Lower lobe of right lung (tissue), 2 donors: ENCODE results near the gene DIP2B. TPM values are rescaled to one million over a fixed set of nuclear protein-coding genes. Genes with fewer than 3 reads are reported as not detected.

ENCODE experiments used
- ATAC-seq, 2 donors: fragments of 200-7000 bp; cut with Tn5 transposase; one replicate each; pipeline ENCODE4 v1.9.1; 2020 to 2022; ENCODE audit warnings: mild to moderate bottlenecking in 2 of 2, moderate library complexity in 2 of 2
- DNase-seq: peaks from one replicate; pipeline ENCODE4 v3.0.0-alpha.2; 2020
- H3K27ac ChIP-seq: fragments of 200-600 bp; one replicate; pipeline ENCODE4 v1.8.0; 2022
- H3K27me3 ChIP-seq: fragments of 200-600 bp; one replicate; pipeline ENCODE4 v1.8.0; 2022; ENCODE audit warnings: low read depth
- H3K36me3 ChIP-seq: fragments of 200-600 bp; one replicate; pipeline ENCODE4 v1.8.0; 2022; ENCODE audit warnings: mild to moderate bottlenecking
- H3K4me1 ChIP-seq: fragments of 200-600 bp; one replicate; pipeline ENCODE4 v1.8.0; 2022
- H3K4me3 ChIP-seq: fragments of 200-600 bp; one replicate; pipeline ENCODE4 v1.8.0; 2022; ENCODE audit warnings: mild to moderate bottlenecking
- H3K9me3 ChIP-seq: fragments of 200-600 bp; one replicate; pipeline ENCODE4 v1.8.0; 2022
- CTCF ChIP-seq: fragments of 200-600 bp; IDR thresholded peaks from one replicate; pipeline ENCODE4 v1.8.0; 2022; ENCODE audit warnings: antibody characterized with exemption, mild to moderate bottlenecking
- intact Hi-C: fragments of 100-400 bp; cut with DNase I; formaldehyde crosslinking; loops from one replicate; pipeline ENCODE4 v1.11.0; 2022
- total RNA-seq: library from RNA; stranded (reverse); fragmentation: NEBNext Ultra II Directional; extraction: Animal tissue kit (Norgen Biotek cat#: 25700); gene quantifications from one replicate; pipeline ENCODE4 v1.2.1, GENCODE V29; 2021
- donor health status: DM: no; HTN: yes; CAD: no; lungs with severe emphysema.

Gene DIP2B
- total RNA-seq, 1 donor from 2014 or later: 32.8 TPM

- no peak for TF ChIP-seq CTCF
- ATAC-seq: no peak
- peaks cover 17% of the 10 kb centered on the region for H3K4me1 ChIP-seq
- H3K4me3 ChIP-seq: no peak overlapping the region
- intact Hi-C loops: no loop called here
- peaks cover 15% of the 10 kb centered on the region for H3K36me3 ChIP-seq
- no peak for DNase-seq
- no peaks in the 10 kb centered on the region for H3K9me3 ChIP-seq
- no peaks in the 10 kb centered on the region for H3K27me3 ChIP-seq
- H3K27ac ChIP-seq: no peak overlapping the region
Observed at GRCh38 chr12:50771409-50771808, 266.6 kb downstream of the DIP2B start.

DNA sequence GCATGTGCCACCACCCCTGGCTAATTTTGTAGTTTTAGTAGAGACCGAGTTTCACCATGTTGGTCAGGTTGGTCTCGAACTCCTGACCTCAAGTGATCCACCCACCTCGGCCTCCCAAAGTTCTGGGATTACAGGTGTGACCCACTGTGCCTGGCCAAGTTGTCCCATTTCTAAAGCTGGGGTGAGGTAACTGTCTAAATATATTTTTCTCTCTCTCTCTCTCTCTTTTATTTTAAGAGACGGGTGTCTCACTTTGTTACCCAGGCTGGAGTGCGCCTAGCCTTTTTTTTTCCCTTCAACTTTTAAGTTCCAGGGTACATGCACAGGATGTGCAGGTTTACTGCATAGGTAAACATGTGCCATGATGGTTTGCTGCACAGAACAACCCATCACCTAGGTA lies 267.7 kb downstream of the DIP2B start:
- Histone ChIP-seq H3K4me1 (peaks cover 11% of the 10 kb centered on the region), H3K9me3 (no peaks in the 10 kb centered on the region), H3K27ac (no peak overlapping the region), H3K4me3 (no peak overlapping the region), H3K27me3 (no peaks in the 10 kb centered on the region), H3K36me3 (peaks cover 15% of the 10 kb centered on the region)
- intact Hi-C loops: no loop called here
- no peak for ATAC-seq
- no peak for DNase-seq
- no peak for TF ChIP-seq CTCF

- Histone ChIP-seq H3K4me3 (no peak overlapping the region), H3K27ac (no peak overlapping the region), H3K27me3 (no peaks in the 10 kb centered on the region), H3K9me3 (no peaks in the 10 kb centered on the region), H3K4me1 (peaks cover 8% of the 10 kb centered on the region), H3K36me3 (peaks cover 15% of the 10 kb centered on the region)
- DNase-seq (no peak), ATAC-seq (no peak)
- no peak for TF ChIP-seq CTCF
- intact Hi-C loops: no loop called here
Observed at GRCh38 chr12:50772877-50773276, 268.1 kb downstream of the DIP2B start.

DNA sequence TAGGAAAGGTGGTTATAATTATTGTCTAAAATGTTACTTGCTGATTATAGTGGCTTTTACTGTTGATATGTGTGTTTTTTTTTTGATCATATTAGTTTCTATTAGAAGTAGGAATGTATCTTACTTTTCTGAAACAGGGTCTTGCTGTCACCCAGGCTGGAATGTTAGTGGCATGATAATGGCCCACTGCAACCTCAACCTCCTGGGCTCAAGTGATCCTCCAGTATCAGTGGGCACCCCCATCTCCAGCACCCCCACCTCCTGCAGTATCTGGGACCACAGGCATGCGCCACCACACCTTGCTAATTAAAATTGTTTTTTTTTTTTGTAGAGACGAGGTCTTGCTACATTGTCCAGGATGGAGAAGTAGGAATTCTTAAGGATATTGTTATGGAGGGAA lies 270.5 kb downstream of the DIP2B start:
- DNase-seq: no peak
- ATAC-seq: no peak
- no peaks in the 10 kb centered on the region for H3K4me1 ChIP-seq
- H3K27ac ChIP-seq: no peak overlapping the region
- intact Hi-C loops: no loop called here
- TF ChIP-seq CTCF: no peak
- peaks cover 18% of the 10 kb centered on the region for H3K36me3 ChIP-seq
- no peaks in the 10 kb centered on the region for H3K27me3 ChIP-seq
- H3K4me3 ChIP-seq: no peak overlapping the region
- H3K9me3 ChIP-seq: no peaks in the 10 kb centered on the region

- Histone ChIP-seq H3K27me3 (no peaks in the 10 kb centered on the region), H3K4me3 (no peak overlapping the region), H3K9me3 (no peaks in the 10 kb centered on the region), H3K4me1 (no peaks in the 10 kb centered on the region), H3K36me3 (peaks cover 20% of the 10 kb centered on the region), H3K27ac (no peak overlapping the region)
- no peak for DNase-seq
- intact Hi-C loops: no loop called here
- no peak for ATAC-seq
- no peak for TF ChIP-seq CTCF
Observed at GRCh38 chr12:50776749-50777728, 272.3 kb downstream of the DIP2B start.
